GM18907 (cell line): ENCODE measurements around the gene PTS.
A peak's percentile ranks its signal among the peaks of the same experiment; 100 is the strongest.

ENCODE experiments used
- ATAC-seq: cut with Tn5 transposase; IDR thresholded peaks from one replicate; pipeline ENCODE4 v1.9.1; 2021; ENCODE audit warnings: mild to moderate bottlenecking, moderate library complexity; ENCODE audit not compliant: unreplicated experiment

PTS gene

DNA sequence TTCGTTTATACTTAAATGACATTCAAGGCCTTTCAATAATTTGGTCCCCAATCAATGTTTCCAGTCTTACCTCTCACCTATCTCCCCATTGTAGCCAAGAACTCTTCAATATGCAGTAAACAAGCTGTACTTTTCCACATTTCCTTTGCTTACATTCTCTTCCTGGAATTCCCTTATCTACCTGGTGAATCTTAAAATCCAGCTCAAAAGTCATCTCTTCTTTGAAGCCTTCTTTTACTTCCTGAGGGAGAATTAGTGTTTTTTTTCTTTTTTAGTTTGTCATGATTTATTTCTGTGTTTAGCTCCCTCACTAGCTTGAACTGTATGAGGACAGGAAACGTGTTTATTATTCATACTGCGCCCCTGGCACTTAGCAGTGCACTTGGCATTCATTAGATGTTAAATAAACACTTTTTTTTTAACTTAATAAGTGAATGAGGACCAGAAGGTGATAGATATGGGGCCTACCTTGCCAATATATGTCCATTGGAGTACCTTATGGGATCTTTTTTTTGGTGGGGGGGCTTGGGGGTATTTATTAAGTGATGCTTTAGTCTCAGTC is 4.9 kb upstream of the PTS start:
- ATAC-seq = no peak

DNA sequence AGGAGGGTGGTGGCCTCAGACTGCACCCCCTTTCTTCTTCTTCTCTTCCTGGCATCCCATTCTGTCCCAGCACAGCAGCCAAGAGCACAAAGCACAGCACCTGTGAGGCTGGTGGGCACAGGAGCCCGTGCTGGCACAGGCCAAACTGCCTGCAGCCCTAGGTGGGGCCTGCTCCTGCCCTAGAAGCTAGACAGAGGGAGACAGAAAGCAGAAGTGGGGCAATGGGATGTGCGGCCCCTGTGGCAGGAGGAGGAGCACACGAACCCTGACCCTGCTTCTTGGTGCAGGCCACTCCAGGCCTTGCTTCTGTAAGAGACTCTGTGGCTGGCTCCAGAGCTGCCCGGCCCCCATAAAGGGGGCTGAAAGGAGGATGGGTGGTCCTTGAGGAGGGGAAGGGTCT is 3.9 kb upstream of the PTS start:
- ATAC-seq = no peak

DNA sequence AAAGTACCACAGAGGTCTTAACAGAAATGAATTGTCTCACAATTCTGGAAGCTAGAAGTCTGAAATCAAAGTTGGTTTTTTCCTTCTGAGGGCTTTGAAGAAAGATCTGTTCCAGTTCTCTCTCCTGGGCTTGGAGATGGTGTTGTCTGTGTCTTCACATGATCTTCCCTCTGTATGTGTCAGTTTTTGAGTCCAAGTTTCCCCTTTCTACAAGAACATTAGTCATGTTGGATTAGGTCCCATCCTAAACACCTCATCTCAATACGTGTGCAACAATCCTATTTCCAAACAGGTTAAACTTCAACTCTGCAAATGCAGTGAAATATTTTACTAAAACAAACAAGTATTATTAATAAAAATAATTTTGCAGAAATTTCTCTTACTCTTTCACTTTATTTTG is 3.1 kb upstream of the PTS start:
- ATAC-seq = no peak

DNA sequence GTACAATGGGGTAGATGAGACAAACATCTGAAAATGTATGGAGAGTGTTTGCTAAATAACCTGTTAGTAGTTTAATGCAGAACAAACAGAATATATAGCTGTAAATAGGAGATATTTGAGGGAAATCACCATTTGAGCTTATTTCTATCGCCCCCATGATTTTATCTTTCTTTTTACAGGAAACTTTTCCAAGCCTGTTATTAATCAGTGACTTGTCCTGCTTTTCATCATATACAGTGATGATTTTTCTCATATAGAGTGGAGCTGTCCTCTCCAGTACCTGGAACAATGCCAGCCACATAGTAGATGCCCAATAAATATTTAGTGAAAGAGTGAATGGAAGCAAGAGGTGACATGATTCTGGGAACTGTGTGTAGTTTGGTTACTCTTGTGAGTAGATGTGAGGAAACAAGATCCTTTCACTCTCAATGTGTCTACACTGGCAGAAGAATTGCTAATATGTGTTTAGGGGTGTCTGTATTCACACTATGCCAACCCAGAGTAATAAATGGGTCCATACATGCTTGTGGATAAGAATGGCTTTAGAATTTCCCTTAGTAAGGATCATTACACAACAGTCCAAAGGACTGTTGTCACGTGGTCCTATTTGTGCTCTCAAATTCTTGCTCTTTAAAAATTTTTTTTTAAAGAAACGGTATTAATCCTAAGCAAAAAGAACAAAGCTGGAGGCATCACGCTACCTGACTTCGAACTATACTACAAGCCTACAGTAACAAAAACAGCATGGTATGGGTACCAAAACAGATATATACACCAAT is 2.3 kb upstream of the PTS start:
- no peak for ATAC-seq

DNA sequence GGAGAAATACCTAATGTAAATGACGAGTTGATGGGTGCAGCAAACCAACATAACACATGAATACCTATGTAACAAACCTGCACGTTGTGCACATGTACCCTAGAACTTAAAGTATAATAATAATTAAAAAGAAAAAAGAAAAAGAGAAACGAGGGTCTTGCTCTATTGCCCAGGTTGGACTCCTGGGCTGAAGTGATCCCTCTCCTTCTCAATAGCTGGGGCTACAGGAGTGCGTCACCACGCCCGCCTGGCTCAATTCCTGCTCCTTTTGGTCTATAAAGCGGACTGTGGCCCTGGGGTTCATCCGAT is 521 bp upstream of the PTS start:
- ATAC-seq = no peak

DNA sequence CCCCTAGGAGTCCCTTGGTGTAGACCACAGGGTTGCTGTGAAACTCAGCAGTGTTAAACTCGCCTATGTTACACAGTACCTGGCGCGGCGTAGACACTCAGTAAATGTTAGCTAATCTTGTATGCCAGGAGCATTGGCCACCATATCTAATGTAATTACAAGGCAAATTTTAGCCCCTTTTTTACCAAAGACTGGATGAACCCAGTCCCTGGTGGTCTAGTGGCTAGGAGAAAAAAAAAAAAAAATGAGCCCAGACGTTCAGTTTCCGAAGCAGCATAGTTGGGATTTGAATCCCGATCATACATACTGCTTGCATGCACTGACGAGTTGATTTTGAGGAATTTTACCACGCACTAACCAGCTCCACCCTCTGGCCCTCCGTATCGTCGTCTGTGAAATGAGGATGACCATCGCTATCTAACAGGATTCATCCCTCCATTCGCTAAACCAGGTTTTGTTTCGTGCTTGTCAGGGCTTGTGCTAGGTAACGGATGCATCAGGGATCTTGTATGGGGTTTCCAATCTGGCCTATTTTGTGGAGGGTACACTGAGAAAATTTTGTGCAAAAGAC is 688 bp downstream of the PTS start:
- ATAC-seq = peak; percentile 57

DNA sequence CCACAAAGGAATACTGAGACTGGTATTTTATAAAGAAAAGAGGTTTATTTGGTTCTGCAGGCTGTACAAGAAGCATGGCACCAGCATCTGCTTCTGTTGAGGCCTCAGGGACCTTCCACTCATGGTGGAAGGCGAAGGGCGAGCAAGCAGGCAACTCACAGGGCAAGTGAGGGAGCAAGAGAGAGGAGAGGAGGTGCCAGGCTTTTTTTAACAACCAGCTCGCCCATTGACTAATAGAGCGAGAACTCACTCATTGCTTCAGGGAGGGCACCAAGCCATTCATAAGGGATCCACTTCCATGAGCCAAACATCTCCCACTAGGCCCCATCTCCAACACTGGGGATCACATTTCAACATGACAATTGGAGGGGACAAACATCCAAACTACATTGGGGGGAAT is 1.2 kb downstream of the PTS start:
- no peak for ATAC-seq

DNA sequence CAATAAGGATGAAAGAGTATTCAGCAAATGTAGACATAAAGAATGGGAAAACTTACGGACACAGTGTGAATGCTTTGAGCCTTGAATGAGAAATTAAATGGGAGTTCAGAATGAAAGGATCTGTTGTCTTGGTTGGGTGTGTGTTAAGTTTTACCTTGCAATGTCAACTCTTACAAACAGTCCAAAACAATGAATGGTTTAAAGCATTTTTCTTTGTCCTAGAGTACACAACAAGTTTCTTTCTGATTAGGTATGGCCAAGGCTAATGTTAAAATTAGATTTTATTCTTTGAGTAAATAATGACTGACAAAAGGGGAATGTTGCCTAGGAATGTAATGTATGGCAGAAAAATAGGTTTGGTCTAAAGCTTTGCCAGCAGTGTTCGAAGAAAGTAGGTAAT is 2.5 kb downstream of the PTS start:
- ATAC-seq = no peak

DNA sequence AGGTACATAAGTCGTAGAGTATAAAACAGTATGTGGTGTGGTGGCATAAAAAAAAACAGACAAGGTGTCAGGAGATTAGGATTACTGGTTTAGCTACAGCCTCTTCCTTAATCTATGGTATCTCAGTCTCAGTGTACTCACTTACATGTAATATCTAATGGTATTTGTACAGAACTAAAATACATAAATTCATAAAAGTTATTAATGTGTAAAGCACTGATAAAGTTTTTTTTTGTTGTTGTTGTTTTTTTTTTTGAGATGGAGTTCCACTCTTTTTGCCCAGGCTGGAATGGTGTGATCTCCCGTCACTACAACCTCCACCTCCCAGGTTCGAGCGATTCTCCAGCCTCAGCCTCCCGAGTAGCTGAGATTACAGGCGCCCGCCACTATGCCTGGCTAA is 2.9 kb downstream of the PTS start:
- no peak for ATAC-seq

DNA sequence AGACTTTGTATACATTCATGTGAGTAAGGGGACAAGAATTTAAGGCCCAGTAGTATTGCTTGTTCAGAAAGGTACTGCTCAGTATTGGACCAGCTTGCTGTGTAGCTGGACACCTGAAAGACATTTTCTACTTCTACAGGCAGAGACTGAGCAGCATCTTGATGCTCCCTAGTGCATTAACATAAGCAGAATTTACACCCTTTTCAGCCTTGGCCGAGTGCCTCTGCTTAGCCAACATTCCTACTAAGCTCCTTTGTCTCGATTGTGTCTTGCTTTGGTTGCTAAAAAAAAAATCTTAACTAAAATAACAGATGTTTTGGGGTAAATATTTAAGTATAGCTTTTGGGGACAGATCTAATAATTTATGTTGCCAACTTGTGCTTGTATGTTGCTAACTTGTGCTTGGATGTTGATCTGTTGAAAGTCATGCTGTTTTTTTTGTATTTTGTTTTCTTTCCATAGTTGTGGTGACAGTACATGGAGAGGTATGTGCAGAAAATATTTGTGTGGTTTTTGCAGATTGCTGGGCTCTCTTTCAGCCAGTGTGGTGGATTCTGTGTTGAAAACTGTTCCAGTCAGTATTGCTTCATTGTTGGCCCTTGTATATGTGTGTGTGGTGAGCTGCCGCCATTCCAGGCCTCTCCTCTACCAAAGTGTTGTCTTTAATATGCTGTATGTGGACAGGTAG is 3.7 kb downstream of the PTS start:
- no peak for ATAC-seq

DNA sequence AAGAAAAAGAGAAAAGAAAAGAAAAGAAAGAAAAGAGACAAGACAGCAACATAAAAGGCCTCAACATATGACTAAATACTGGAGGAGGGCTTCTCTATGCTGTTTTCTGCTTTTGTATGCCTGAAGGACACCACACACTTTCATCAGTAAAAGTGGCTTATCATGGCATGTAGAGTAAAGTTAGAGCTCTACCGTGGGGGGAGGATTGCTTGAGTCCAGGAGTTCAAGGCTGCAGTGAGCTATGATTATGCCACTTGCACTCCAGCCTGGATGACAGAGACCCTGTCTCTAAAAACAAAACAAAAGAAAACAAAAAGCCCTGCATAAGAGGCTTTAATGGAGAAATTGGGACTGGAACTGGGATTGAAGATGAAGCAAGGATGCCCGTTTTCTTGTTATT is 5.7 kb downstream of the PTS start:
- no peak for ATAC-seq

DNA sequence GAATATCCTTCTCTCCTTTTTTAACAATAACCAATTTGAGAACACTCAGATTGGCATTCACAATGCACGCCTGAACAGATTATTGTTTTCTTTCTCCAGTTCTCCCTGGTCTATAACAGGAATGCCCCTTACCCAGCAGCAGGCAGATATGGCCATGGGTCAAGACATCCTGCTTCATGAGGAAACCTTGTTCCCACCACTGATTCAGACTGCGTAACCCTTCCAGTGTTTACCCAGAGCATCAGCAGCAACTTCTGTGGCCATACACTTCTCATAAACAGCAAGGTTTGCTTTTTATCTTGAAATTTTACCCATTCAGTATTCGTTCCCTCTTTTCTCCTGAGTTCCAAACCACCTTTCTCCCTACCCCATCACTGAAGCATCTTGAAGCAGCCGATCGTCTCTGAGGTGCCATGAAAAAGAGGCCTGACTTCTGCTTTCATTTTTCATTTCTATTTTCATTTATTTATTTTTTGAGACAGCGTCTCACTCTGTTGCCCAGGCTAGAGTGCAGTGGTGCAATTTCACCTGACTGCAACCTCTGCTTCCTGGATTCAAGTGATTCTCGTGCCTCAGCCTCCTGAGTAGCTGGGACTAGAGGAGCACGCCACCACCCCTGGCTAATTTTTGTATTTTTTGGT is 9.6 kb downstream of the PTS start:
- ATAC-seq = no peak

DNA sequence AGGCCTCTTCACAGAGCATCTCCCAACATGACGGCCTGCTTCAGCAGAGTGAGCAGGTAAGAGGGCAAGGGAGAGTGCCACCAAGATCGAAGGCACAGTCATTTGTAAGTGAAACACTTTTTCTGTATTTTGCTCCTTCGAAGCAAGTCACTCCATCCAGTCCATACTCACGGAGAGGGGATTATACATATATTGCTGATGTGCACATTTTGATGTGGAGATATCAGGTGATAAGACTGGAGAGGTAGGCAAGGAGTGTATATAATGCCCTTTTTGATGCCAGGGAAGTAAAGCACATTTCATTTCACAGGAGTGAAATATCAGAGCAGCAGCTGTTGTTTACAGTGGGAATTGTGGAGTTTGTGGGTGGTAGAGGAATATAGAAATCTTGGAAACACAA is 11.2 kb downstream of the PTS start:
- ATAC-seq = no peak

DNA sequence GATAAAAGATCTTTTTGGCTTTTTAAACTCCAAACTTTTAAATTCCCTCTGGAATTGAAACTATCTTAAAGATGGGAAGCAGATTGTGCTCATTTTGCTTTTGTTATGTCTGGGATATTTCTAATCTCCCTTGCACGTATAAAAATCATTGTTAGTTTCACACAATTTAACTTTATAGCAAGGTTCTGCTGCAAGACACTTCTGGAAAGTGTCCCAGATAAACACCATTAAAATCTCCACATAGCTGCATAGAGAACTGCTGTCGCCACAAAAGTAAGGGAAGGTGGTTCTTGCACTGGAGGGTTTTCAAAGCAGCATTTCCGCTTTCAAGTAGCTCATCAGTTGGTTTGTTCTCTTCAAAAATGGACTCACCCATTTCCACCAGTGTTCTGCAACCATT is 11.8 kb downstream of the PTS start:
- no peak for ATAC-seq

DNA sequence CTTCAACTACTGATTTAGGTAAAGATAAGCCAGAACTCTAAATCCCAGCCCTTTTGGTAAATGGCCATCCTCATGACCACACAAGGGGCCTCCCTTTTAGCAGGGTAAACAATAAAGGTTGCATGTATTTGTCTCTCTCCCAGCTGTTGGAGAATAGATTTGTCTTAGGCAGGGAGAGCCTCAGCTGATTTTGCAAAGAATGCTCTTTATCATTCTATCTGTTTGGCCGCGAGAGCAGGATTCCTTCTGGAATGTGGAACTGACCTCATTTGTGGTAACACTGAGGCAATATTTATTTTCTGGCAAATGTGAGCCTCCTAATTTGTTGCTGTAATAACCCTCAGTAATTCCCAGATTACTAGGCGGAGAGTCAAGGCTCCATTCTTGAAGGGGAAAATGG is 15.3 kb downstream of the PTS start:
- no peak for ATAC-seq

DNA sequence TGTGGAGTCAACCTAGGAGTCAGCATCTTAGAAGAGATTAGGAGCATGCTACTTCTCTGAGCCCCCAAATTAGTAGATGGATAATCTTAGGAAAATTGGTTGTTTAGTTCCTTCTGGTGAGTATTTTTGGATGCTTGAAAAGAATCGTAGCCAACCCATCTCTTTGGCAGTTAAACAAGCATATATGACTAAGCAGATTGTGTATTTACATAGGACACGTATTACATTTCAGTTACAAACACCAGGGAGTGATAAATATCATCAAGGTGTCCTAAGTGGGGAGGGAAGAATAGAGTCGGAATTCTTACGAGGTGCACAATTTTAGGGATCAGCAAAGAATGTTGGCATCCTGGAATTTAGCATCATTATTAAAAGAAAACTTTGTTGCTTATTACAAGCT is 21.0 kb downstream of the PTS start:
- ATAC-seq = no peak

DNA sequence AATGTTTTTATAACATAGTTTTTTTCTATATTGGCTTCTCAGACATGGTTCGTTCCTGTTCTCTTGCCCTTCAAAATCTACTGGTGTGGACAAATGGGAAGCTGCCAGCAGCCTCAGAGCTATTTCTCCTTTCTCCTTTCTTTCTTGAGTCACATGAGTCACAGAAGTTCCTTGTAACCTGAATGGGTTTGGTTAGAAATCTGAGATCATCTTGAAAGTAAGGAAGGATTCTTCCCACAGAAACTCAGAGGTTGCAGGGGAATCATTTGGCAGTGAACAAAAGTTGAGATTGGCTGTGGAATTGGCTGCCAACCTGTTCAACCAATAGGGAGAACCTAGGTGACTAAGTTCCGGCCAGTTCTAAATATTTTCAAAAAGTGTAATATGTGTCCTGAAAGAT is 22.0 kb downstream of the PTS start:
- ATAC-seq = no peak

DNA sequence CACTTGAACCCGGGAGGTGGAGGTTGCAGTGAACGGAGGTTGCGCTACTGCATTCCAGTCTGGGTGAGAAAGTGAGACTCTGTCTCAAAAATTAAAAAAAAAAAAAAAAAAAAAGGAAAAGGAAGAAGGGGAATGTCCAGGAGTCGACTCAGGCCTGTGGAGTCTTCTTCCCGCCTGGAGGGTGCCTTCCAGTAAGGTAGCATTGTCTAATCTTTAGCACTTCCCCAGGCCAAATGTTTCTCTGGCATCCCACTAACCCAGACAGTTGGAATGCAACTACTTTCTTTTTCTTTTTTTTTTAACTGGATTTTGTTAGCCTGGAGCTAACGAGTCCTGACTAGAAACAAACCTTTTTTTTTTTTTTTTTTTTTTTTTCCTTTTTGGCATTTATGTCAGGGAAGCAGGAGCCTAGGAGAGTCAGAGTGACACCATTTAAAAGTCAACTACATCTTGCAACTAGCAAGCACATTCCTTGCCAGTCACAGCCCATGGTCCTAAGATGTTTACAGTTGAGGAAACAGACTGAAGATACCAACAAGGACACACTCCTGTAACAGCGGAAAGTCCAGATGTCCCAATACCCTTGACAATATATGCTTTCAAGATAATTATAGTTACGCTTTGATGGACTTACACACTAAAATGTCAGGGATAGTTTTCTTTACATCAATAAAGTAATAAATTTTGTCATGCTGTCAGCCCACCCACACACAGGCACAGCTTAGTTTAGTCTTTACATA is 23.8 kb downstream of the PTS start:
- no peak for ATAC-seq

DNA sequence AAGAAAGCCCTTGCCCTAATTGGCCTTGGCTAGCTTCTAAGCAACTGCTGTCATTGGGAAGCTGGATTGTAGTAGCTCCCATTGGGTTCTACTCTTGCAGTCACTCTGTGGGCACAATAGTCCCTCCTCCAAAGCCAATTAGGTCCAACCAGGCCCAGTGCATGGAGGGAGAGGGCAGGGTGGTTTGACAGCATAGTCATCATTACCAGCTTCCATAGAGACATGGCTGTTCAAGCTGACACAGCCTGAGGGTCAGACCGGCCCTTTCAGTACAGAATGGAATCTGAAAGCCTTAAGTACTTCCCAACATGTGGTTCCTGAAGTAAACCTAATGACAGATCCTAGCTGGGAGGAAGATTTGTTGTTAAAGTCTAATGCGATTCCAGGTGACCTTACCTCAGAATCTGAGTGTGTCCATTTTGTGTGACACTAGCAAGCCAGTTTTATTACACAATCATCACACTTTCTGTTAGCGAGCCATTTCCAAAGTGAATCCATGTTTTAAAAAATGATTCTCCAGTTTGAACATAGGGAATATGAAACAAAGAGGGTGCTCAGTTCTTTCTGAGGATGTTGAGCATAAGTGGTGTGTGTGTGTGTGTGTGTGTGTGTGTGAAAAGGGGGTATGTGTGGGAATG is 27.5 kb downstream of the PTS start:
- ATAC-seq = no peak

DNA sequence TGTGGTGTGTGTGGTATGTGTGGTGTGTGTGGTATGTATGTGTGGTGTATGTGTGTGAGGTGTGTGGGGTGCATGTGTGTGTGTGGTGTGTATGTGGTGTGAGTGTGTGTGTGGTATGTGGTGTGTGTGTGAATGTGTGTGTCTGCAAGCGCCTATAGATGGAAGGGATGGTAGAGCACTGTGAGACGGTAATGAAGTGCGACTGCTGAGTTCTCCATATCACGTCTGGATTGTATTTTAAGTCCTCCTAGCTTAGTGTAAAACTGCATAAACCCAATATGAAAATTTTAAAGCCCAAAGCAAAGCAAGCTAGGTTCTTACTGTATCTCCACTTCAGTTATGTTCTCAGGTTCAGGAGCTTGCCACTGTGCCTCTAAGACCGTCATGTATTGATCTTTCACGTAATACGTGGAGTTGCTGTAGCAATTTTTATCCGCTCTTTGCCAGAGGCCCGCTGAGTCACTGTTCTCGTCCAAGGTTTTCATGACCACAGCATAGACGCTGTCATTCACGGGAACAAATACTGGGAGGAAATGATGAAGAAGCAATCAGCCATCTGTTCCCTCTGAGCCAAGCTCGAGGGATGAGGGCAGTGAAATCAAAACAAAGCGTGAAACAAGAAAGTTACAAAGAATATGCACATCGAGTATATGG is 29.0 kb downstream of the PTS start:
- ATAC-seq = no peak
